Stimulated activated CD8-positive, alpha-beta memory T cell treated with anti-CD3 and anti-CD28 coated beads, Interleukin-7, amount 100 ng/mL, for 4 hours (primary cell): ENCODE measurements around the gene KLHL8.
"Not testable (repeated sequence)": the region's sequence is repeated elsewhere in the genome, so short reads cannot be mapped to it uniquely, and the experiment has no call there.

Source experiments
- DNase-seq, 2 donors: peaks; one replicate each; pipeline ENCODE4 v3.0.0-alpha.2; 2020; ENCODE audit warnings: low read depth in 2 of 2

KLHL8 gene

DNA sequence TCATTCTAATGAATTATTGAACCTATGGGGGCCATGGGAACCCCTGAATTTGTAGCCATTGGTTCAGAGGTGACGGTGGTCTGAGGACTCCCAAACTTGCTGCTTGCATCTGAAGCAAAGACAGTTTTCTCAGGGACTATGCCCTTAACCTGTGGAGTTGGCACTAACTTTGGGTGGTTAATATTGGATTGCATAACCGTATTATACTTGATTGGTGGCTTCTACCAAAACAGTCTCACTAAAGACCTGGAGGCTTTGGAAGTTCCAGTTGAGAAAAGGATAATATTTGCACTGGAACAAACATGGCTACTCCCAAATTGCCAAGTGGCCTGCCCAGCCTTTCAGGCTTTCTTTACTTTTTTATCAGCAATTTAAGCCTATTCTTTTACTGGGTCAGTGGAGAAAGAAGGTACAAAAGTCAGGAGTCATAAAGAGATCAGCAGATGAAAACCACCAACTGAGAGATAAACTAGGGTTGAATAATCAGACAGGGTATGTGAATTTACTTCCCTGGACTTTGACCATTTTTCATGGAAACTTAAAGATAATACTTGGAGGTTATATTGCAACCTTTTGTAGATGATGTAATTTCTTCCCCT is 7.9 kb upstream of the KLHL8 start:
- no peak for DNase-seq

DNA sequence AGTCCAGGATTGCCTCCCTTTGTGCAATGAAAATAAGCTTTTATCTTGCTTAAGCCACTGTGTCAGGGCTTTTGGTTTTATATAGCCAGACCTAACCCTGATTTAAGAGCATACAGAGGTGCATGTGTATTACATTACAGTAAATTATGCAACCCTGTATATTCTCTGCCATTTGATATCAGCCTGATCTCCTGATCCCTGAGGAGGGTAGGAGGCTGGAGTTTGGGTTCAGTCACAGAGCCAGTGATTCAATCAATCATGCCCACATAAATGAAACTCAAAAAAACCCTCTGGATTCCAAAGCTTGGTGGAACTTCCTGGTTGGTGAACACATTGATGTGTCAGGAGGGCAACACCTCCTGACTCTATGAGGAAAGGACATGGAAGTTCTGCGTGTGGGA is 7.3 kb upstream of the KLHL8 start:
- no peak for DNase-seq

DNA sequence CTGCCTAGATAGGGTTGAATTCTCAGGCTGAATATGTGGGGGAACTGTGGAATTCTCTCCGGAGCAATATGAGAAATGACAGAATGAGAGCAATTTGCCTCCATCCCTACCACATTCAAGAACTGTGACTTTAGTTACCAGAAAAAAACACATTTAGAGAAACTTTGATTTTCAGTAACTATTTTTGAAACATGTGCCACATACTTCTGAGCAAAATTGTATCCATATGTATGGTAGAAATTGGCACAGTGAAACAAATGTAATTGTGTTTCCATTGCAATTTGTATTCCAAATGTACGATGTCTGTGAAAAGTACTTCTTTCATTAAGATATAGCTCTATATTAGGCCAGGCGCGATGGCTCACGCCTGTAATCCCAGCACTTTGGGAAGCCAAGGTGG is 5.5 kb upstream of the KLHL8 start:
- no peak for DNase-seq

DNA sequence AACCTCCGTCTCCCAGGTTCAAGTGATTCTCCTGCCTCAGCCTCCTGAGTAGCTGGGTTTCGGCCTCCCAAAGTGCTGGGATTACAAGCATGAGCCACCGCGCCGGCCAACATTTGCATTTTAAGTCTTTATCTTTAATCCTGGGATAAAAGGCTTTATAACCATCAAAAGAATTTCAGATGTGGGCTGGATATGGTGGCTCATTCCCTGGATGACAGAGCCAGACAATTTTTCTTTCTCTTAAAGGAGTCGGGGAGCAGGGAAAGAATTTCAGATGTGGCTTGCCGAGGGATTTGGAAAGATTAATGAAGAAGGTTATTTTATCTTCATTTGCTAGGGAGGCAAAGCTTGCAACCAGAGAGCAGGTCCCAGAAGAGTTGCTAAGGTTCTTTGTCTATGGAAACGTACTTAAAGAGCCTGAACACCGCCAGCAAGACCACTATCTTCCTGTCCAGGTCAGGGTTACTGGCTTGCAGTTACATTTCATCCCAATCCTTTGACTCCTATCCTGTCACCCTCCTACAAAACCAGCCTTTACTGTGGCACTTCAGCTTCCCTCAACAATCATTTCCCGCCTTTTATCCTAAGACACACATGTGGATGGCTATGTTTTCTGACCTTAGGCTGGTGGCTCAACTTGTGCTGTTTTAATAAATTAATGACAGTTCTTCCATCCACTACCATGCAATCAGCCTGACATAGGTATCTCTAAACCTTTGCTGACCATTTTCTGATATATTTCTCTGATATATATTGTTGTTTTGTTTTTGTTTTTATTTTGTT is 3.9 kb upstream of the KLHL8 start:
- DNase-seq: no peak

DNA sequence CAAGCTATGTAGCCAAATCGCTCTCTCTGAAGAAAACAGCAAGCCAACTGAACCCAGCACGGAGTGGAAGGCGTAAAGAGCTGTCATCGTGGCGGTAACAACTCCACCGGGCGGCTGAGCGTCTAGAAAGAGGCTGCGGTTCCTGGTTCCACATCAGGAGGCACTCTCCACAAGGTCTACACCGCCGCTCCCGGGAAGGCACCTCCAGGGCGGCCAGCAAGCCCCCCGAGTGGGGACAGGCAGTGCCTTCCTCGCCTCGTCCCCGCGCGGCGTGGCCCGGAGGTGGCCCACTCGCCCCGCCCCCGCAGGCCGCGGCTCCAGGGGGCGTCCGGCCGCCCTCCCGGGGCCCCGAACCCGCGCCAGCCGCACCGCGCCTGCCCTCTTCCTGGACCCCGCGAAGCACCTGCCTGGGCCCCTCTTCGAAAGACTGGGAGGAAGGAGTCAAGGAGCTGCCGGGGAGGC is 755 bp downstream of the KLHL8 start:
- peak; percentile 21 to 44 for DNase-seq

DNA sequence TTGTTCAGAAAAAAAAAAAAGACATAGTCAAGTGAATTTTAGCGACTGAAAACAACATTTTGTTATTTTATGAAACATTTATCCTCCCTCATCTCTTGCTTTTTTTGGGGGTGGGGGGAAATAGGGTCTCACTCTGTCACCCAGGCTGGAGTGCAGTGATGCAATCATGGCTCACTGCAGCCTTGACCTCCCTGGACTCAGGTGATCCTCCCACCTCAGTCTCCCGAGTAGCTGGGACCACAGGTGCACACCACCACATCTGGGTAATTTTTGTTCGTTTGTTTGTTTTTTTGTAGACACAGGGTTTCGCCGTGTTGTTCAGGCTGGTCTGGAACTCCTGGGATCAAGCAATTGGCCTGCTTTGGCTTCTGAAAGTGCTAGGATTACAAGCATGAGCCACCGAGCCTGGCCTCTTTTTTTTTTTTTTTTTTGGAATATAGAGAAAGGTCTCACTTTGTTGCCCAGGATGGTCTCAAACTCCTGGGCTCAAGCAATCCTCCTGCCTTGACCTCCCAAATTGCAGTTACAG is 3.1 kb downstream of the KLHL8 start:
- not testable (repeated sequence) for DNase-seq

DNA sequence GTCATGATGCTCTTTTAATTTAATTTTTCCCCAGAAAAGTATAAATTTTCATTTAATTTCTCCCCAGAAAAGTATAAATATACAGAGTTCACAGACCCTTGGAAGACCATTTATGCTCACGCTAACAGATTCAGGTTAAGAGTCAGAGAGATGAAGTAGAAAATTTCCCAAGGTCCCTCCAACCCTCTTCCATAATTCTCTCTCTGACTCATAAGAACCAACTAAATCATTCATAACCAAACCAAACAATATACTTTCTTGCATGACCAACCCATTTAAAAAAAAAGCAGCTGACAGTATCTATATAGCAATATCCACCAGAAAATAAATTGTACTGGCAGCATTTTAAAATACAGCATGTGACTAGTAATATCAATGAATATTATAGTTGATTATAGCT is 3.9 kb downstream of the KLHL8 start:
- DNase-seq: no peak

DNA sequence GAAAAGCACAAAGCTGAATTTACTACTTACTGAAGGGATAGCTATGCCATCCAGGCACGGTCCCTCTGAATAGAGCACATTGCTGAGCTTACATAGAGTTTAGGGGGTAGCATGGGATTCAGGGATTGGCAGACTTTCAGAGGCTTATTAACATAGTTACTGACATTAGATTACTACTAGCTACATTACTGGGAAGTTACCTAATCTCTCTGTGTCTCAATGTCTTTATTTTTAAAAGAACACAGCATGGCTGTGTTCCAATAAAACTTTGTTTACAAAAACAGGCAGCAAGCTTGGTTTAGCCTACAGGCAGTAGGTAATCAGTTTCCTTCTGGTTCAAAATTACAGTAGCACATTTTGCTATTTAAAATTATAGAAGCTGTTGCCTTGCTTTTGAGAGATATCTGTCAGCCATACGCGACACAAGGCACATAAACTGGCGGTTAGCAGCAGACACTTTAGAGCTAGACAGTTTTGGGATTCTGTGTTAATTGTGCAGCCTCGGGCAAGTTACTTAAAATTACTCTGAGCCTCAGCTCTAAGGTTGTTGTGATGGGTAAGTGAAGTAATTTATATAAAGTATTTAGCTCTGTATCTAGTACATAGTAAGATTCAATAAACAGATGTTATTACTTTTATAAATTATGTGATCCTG is 6.9 kb downstream of the KLHL8 start:
- DNase-seq: no peak

GRCh38 chr4:87211249-87211952 is 9.0 kb downstream of the KLHL8 start:
- no peak for DNase-seq

DNA sequence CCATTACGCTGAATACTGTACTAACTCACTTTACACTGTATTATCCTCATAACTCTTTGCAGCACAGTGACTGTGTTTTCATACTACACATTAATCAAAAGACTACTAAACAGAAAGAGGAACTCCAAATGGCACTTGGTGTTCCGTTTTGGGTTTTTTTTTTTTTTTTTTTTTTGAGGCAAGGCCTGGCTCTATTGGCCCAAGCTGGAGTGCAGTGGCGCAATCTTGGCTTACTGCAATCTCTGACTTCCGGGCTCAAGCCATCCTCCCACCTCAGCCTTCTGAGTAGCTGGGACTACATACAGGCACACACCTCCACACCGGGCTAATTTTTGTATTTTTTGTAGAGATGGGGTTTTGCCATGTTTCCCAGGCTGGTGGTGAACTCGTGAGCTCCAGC is 10.7 kb downstream of the KLHL8 start:
- no peak for DNase-seq

DNA sequence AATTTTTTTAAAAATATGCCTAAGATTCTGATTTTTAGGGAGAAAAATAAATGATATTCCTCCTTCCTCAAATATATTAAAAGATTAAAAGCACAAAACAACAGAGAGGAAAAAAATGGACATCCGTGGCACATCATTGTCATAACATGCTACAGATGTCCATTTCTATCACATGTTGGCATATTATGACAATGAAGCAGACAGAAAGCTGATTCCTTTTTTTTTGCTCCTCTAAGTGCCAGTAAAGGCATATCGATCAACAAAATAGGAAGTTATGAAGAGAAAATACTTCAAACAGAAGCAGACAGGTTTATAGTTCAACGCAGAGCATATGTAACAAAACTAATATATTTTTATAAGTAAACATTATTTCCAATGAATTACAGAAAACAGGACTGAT is 11.2 kb downstream of the KLHL8 start:
- no peak for DNase-seq

- DNase-seq: no peak
Measured at GRCh38 chr4:87204559-87204958, 15.9 kb downstream of the KLHL8 start.

GRCh38 chr4:87196927-87197326 is 23.5 kb downstream of the KLHL8 start:
- no peak for DNase-seq

DNA sequence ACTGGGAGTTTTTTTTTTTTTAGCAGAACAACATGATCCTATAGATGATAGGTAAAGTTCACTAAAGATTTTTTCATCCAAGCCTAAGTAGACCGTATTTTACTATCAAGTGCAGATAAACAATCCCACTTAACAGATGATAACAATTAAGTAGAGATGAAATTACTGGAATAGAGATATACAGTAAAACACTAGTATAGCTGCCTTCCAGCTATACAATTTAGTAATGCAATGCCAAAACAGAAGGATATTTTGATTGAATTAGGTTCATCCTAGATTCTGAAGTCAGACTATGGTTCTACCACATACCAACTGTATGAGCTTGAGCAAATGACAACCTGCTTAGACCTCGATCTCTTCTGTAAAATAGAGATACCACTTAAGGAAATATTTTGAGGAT is 24.3 kb downstream of the KLHL8 start:
- DNase-seq: no peak

GRCh38 chr4:87193958-87194675 is 26.3 kb downstream of the KLHL8 start:
- no peak for DNase-seq

GRCh38 chr4:87192145-87192919 is 28.1 kb downstream of the KLHL8 start:
- no peak for DNase-seq

DNA sequence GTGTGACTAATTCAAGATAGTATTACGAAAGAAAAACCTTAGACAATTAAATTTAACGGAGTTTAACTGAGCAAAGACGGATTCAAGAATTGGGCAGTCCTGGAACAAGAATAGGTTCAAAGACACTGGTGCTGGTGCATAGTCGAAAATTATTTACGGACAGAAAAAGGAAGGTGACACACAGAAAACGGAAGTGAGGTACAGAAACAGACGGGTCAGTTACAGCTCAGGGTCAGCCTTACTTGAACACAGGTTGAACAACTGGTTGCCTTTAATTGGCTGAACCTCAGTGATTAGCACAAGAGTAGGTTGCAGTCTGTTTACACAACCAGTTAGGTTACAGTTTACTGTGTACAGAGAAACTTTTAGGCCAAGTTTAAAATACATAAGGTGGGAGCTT is 31.5 kb downstream of the KLHL8 start:
- DNase-seq: no peak

- no peak for DNase-seq
Measured at GRCh38 chr4:87188048-87188447, 32.4 kb downstream of the KLHL8 start.

GRCh38 chr4:87185146-87185870 is 35.1 kb downstream of the KLHL8 start:
- DNase-seq: no peak

GRCh38 chr4:87180767-87181166 is 39.7 kb downstream of the KLHL8 start:
- DNase-seq: no peak
